Panc1 (cell line): ENCODE data around the gene CDHR4. TPM values are rescaled to one million over a fixed set of nuclear protein-coding genes. Genes with fewer than 3 reads are reported as not detected.

Source experiments
- ATAC-seq: fragments of 200-7000 bp; cut with Tn5 transposase; 2 replicates; pipeline ENCODE4 v1.9.1; 2020; ENCODE audit warnings: mild to moderate bottlenecking, moderate library complexity
- BruUV-seq: library from RNA; stranded (reverse); fragments of 400-500 nt; replicated peaks from 2 replicates; lab custom pipeline; 2021; lab: Mats Ljungman, UMichigan
- CTCF ChIA-PET: fragments of 300-600 bp; sonication (Branson Sonifier 250); formaldehyde crosslinking; loops from one replicate; lab custom pipeline; 2022; ENCODE audit warnings: antibody characterized with exemption; lab: Charles Lee
- POLR2A ChIA-PET: fragments of 300-600 bp; sonication (Branson Sonifier 250); formaldehyde crosslinking; loops from one replicate; lab custom pipeline; 2022; ENCODE audit warnings: antibody characterized with exemption; lab: Charles Lee
- DNase-seq: peaks from one replicate; pipeline ENCODE4 v3.0.0-alpha.2; 2010; ENCODE audit warnings: low read depth, low spot score
- H3K27ac ChIP-seq: 2 replicates; pipeline ENCODE4 v1.5.1; 2011; ENCODE audit warnings: mild to moderate bottlenecking, low read length, inconsistent platforms
- H3K27me3 ChIP-seq: fragments of 200-500 bp; sonication (Bioruptor generic); 2 replicates; pipeline ENCODE4 v1.6.0; 2014; ENCODE audit warnings: low read length, inconsistent platforms; ENCODE audit not compliant: control insufficient read depth, insufficient read depth
- H3K36me3 ChIP-seq: fragments of 200-500 bp; sonication (Bioruptor generic); 2 replicates; pipeline ENCODE4 v1.5.1; 2014; ENCODE audit warnings: inconsistent platforms, mild to moderate bottlenecking, low read length, moderate library complexity; ENCODE audit not compliant: control insufficient read depth, insufficient read depth
- H3K4me1 ChIP-seq: 2 replicates; pipeline ENCODE4 v1.5.1; 2011; ENCODE audit warnings: inconsistent platforms, mild to moderate bottlenecking, low read length, moderate library complexity; ENCODE audit not compliant: control insufficient read depth, insufficient read depth
- H3K4me3 ChIP-seq, 2 experiments: 2 replicates each; pipeline ENCODE4 v1.5.1; 2011 to 2012; ENCODE audit warnings: low read depth in 2 of 2, low read length in 2 of 2, mild to moderate bottlenecking in 2 of 2, inconsistent platforms in 1 of 2, moderate library complexity in 1 of 2
- H3K9me3 ChIP-seq: fragments of 200-500 bp; sonication (Bioruptor generic); 2 replicates; pipeline ENCODE4 v1.5.1; 2014; ENCODE audit warnings: low read depth, mild to moderate bottlenecking, inconsistent platforms, low read length, moderate library complexity; ENCODE audit not compliant: control insufficient read depth, insufficient read depth
- CTCF ChIP-seq: fragments of 450-650 bp; IDR thresholded peaks from 2 replicates; pipeline ENCODE4 v1.5.1; 2017; ENCODE audit warnings: mild to moderate bottlenecking
- POLR2AphosphoS5 ChIP-seq: IDR thresholded peaks from 2 replicates; pipeline ENCODE4 v1.6.1; 2012; ENCODE audit warnings: mild to moderate bottlenecking, low read depth, low read length, moderate library complexity
- REST ChIP-seq, 2 experiments: IDR thresholded peaks; 2 replicates each; pipeline ENCODE4 v1.6.1; 2011 to 2012; ENCODE audit warnings: low read depth in 2 of 2, control low read depth in 1 of 2, low read length in 1 of 2, mild to moderate bottlenecking in 1 of 2, moderate library complexity in 1 of 2; ENCODE audit not compliant: insufficient read depth in 1 of 2
- SIN3A ChIP-seq: IDR thresholded peaks from 2 replicates; pipeline ENCODE4 v1.6.1; 2012; ENCODE audit warnings: low read depth, mild to moderate bottlenecking, low read length, moderate library complexity, borderline replicate concordance; ENCODE audit not compliant: insufficient read depth
- TCF7L2 ChIP-seq: IDR thresholded peaks from 2 replicates; pipeline ENCODE4 v1.6.1; 2011; ENCODE audit warnings: mild to moderate bottlenecking, low read depth, low read length, inconsistent platforms
- in situ Hi-C: cut with HindIII; loops from 2 replicates; pipeline ENCODE4 v1.10.0; 2016; ENCODE audit warnings: low sequenced_read_pairs, low pct_unique_long_range_greater_than_20kb
- intact Hi-C: fragments of 100-400 bp; cut with micrococcal nuclease; formaldehyde crosslinking; loops from one replicate; pipeline ENCODE4 v1.10.0; 2022; ENCODE audit not compliant: unreplicated experiment
- total RNA-seq: library from RNA; stranded (reverse); gene quantifications from one replicate; pipeline ENCODE4 v1.2.1, GENCODE V29; 2021; ENCODE audit not compliant: unreplicated experiment

The CDHR4 gene
- total RNA-seq, 1 experiment from 2014 or later, result not detected

GRCh38 chr3:49807431-49808114 is 7.9 kb upstream of the CDHR4 start:
- ATAC-seq (no peak), DNase-seq (no peak)
- Histone ChIP-seq H3K4me1 (no peaks in the 10 kb centered on the region), H3K36me3 (no peaks in the 10 kb centered on the region), H3K9me3 (no peaks in the 10 kb centered on the region), H3K27me3 (no peaks in the 10 kb centered on the region), H3K4me3 (no peak overlapping the region), H3K27ac (no peak overlapping the region)
- BruUV-seq, result no TSS peak
- TF ChIP-seq SIN3A, result no peak
- TF ChIP-seq TCF7L2, result no peak
- no peak for TF ChIP-seq REST (IDR thresholded peaks at IDR 0.05; ENCODE audit: insufficient read depth in 1 of 2, low read depth in 2 of 2, low read length in 1 of 2)
- TF ChIP-seq POLR2AphosphoS5, result no peak
- no peak for TF ChIP-seq CTCF
- in situ Hi-C loops (no loop called here), intact Hi-C loops (no loop called here)
- ChIA-PET CTCF (interaction anchor here (1.1 kb wide), 1 partner anchor 32 kb away, joined by 4 read pairs; no protein-coding TSS in a partner anchor), POLR2A (no interaction called here)

- H3K4me1 ChIP-seq, result no peaks in the 10 kb centered on the region
- H3K4me3 ChIP-seq, result no peak overlapping the region
- ChIA-PET POLR2A (no interaction called here), CTCF (no interaction called here)
- no peaks in the 10 kb centered on the region for H3K27me3 ChIP-seq
- in situ Hi-C loops, result no loop called here
- ATAC-seq, result no peak
- no peaks in the 10 kb centered on the region for H3K9me3 ChIP-seq
- H3K36me3 ChIP-seq, result no peaks in the 10 kb centered on the region
- H3K27ac ChIP-seq, result no peak overlapping the region
- no TSS peak for BruUV-seq
- intact Hi-C loops, result no loop called here
- TF ChIP-seq CTCF, result no peak
- TF ChIP-seq POLR2AphosphoS5, result no peak
- TF ChIP-seq TCF7L2, result no peak
- no peak for TF ChIP-seq REST (IDR thresholded peaks at IDR 0.05; ENCODE audit: insufficient read depth in 1 of 2, low read depth in 2 of 2, low read length in 1 of 2)
- TF ChIP-seq SIN3A, result no peak
- DNase-seq, result no peak
Observed at GRCh38 chr3:49806850-49807249, 7.2 kb upstream of the CDHR4 start.
